ENCODE measurements around the gene IFI16. TPM values are rescaled to one million over a fixed set of nuclear protein-coding genes. Genes with fewer than 3 reads are reported as not detected.
"Not testable (repeated sequence)": the region's sequence is repeated elsewhere in the genome, so short reads cannot be mapped to it uniquely, and the experiment has no call there.

The IFI16 gene
- total RNA-seq, 1 donor from 2014 or later: 21.9 TPM

DNA sequence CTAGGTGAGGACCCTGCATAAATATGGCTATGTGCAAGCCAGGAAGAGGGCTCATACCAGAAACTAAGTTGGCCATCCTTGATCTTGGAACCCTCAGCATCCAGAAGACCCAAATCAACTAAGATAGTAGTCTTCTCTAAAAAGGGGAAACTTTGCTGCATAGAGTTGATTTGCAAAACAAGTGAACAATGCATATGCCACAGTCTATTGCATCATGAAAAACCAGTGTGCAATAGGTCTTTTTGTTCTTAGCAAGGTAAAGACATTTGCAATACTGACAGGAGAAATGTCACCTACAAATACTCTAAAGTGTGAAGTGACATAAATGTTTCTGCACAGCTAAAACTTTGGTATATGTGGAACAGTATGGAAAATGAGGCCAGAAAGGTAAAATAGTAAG, 2.0 kb upstream of the IFI16 start:
- Histone ChIP-seq H3K4me1 (peaks cover 49% of the 10 kb centered on the region), H3K36me3 (no peaks in the 10 kb centered on the region)
- intact Hi-C loops (cut with micrococcal nuclease): no loop called here

GRCh38 chr1:159008744-159009188, 941 bp upstream of the IFI16 start:
- peak overlapping the region; percentile 88 for H3K27ac ChIP-seq (replicated peaks)

More for the DNA sequence above, 2.0 kb upstream of the IFI16 start:
- no peaks in the 10 kb centered on the region for H3K9me3 ChIP-seq (replicated peaks)
- DNase-seq: no peak
- no peaks in the 10 kb centered on the region for H3K27me3 ChIP-seq (ENCODE audit: low read depth)
- H3K27ac ChIP-seq (replicated peaks): no peak overlapping the region
- H3K4me3 ChIP-seq: no peak overlapping the region
- TF ChIP-seq CTCF (IDR thresholded peaks at IDR 0.05; ENCODE audit: borderline replicate concordance): no peak

GRCh38 chr1:159009287-159009686, 420 bp upstream of the IFI16 start:
- Histone ChIP-seq H3K4me1 (peaks cover 65% of the 10 kb centered on the region), H3K4me3 (peak overlapping the region; percentile 68), H3K27ac (replicated peaks) (peak overlapping the region; percentile 88), H3K9me3 (replicated peaks) (no peaks in the 10 kb centered on the region), H3K27me3 (ENCODE audit: low read depth) (no peaks in the 10 kb centered on the region), H3K36me3 (no peaks in the 10 kb centered on the region)
- no peak for TF ChIP-seq CTCF (IDR thresholded peaks at IDR 0.05; ENCODE audit: borderline replicate concordance)
- intact Hi-C loops (cut with micrococcal nuclease): no loop called here
- DNase-seq: no peak

More at GRCh38 chr1:159008744-159009188, 941 bp upstream of the IFI16 start:
- no peaks in the 10 kb centered on the region for H3K27me3 ChIP-seq (ENCODE audit: low read depth)
- H3K4me1 ChIP-seq: peaks cover 60% of the 10 kb centered on the region
- no peak for TF ChIP-seq CTCF (IDR thresholded peaks at IDR 0.05; ENCODE audit: borderline replicate concordance)
- DNase-seq: no peak
- no peaks in the 10 kb centered on the region for H3K36me3 ChIP-seq
- intact Hi-C loops (cut with micrococcal nuclease): no loop called here
- no peaks in the 10 kb centered on the region for H3K9me3 ChIP-seq (replicated peaks)
- no peak overlapping the region for H3K4me3 ChIP-seq

- intact Hi-C loops (cut with micrococcal nuclease): no loop called here
Measured at GRCh38 chr1:159010391-159010790, 684 bp downstream of the IFI16 start.

GRCh38 chr1:159011001-159011400, 1.3 kb downstream of the IFI16 start:
- intact Hi-C loops (cut with micrococcal nuclease); H3K9me3 ChIP-seq (replicated peaks); DNase-seq; H3K27me3 ChIP-seq (ENCODE audit: low read depth): not testable (repeated sequence)
- Histone ChIP-seq H3K4me3 (peak overlapping the region; percentile 68), H3K27ac (replicated peaks) (peak overlapping the region; percentile 88), H3K36me3 (peaks cover 11% of the 10 kb centered on the region), H3K4me1 (peaks cover 66% of the 10 kb centered on the region)

More at GRCh38 chr1:159010391-159010790, 684 bp downstream of the IFI16 start:
- DNase-seq: no peak
- Histone ChIP-seq H3K27me3 (ENCODE audit: low read depth) (no peaks in the 10 kb centered on the region), H3K4me3 (peak overlapping the region; percentile 68), H3K36me3 (peaks cover 7% of the 10 kb centered on the region), H3K9me3 (replicated peaks) (no peaks in the 10 kb centered on the region), H3K4me1 (peaks cover 66% of the 10 kb centered on the region), H3K27ac (replicated peaks) (peak overlapping the region; percentile 88)
- TF ChIP-seq CTCF (IDR thresholded peaks at IDR 0.05; ENCODE audit: borderline replicate concordance): no peak

- Histone ChIP-seq H3K9me3 (replicated peaks) (no peaks in the 10 kb centered on the region), H3K27me3 (ENCODE audit: low read depth) (no peaks in the 10 kb centered on the region), H3K4me1 (peaks cover 66% of the 10 kb centered on the region), H3K27ac (replicated peaks) (peak overlapping the region; percentile 88), H3K4me3 (peak overlapping the region; percentile 68), H3K36me3 (peaks cover 19% of the 10 kb centered on the region)
- TF ChIP-seq CTCF (IDR thresholded peaks at IDR 0.05; ENCODE audit: borderline replicate concordance): no peak
- intact Hi-C loops (cut with micrococcal nuclease): no loop called here
- no peak for DNase-seq
Measured at GRCh38 chr1:159011751-159012150, 2.0 kb downstream of the IFI16 start.
